Activated B cell treated with CpG ODN at 0.5 μM for 24 hours (primary cell): ENCODE data around the gene TMEM269. TPM values are rescaled to one million over a fixed set of nuclear protein-coding genes. Genes with fewer than 3 reads are reported as not detected.

ENCODE experiments used
- ATAC-seq: fragments of 200-7000 bp; cut with Tn5 transposase; one replicate; pipeline ENCODE4 v1.10.0; 2021; ENCODE audit warnings: low read depth, mild to moderate bottlenecking, moderate library complexity
- CTCF ChIA-PET: fragments of 350-600 bp; sonication (Branson Sonifier 250); formaldehyde crosslinking; loops from one replicate; lab custom pipeline; 2021; ENCODE audit warnings: antibody characterized with exemption; lab: Charles Lee
- POLR2A ChIA-PET: fragments of 350-600 bp; sonication (Branson Sonifier 250); formaldehyde crosslinking; loops from one replicate; lab custom pipeline; 2021; ENCODE audit warnings: antibody characterized with exemption; lab: Charles Lee
- DNase-seq: peaks from one replicate; pipeline ENCODE4 v3.0.0; 2022
- H3K27ac Mint-ChIP-seq: one replicate; pipeline ENCODE4 v1.8.0; 2020; ENCODE audit warnings: mixed read lengths
- H3K27me3 Mint-ChIP-seq: one replicate; pipeline ENCODE4 v1.8.0; 2021; ENCODE audit warnings: mixed read lengths
- H3K36me3 Mint-ChIP-seq: one replicate; pipeline ENCODE4 v1.8.0; 2021; ENCODE audit warnings: low read depth, mixed read lengths
- H3K4me1 Mint-ChIP-seq: one replicate; pipeline ENCODE4 v1.8.0; 2021; ENCODE audit warnings: mixed read lengths
- H3K4me3 Mint-ChIP-seq: one replicate; pipeline ENCODE4 v1.8.0; 2020; ENCODE audit warnings: mild to moderate bottlenecking, mixed read lengths
- H3K9me3 Mint-ChIP-seq: one replicate; pipeline ENCODE4 v1.8.0; 2020; ENCODE audit warnings: mixed read lengths
- CTCF ChIP-seq: fragments of 200-600 bp; IDR thresholded peaks from one replicate; pipeline ENCODE4 v1.8.0; 2022; ENCODE audit warnings: antibody characterized with exemption, mild to moderate bottlenecking
- intact Hi-C: fragments of 100-400 bp; cut with micrococcal nuclease; formaldehyde crosslinking; loops from one replicate; pipeline ENCODE4 v1.15.1; 2024
- total RNA-seq: library from RNA; stranded (reverse); gene quantifications from 2 replicates; pipeline ENCODE4 v1.2.3, GENCODE V29; 2022

The TMEM269 gene
- total RNA-seq, 1 donor from 2014 or later: 0.31 TPM

- no peaks in the 10 kb centered on the region for H3K27me3 Mint-ChIP-seq
- no peak for DNase-seq
- no peaks in the 10 kb centered on the region for H3K9me3 Mint-ChIP-seq
- intact Hi-C loops: loop anchor here (5.0 kb wide), 1 partner anchor 78 kb away; no protein-coding TSS in a partner anchor
- no peak overlapping the region for H3K4me3 Mint-ChIP-seq
- no peak for ATAC-seq
- H3K36me3 Mint-ChIP-seq: peaks cover 19% of the 10 kb centered on the region
- TF ChIP-seq CTCF: no peak
- no peak overlapping the region for H3K27ac Mint-ChIP-seq
- ChIA-PET POLR2A (no interaction called here), CTCF (interaction anchor here (0.6 kb wide), 1 partner anchor 12 kb away, joined by 3 read pairs; no protein-coding TSS in a partner anchor)
- H3K4me1 Mint-ChIP-seq: peaks cover 31% of the 10 kb centered on the region
Observed at GRCh38 chr1:42844592-42845140, 59.9 kb downstream of the TMEM269 start.

GRCh38 chr1:42845193-42845592, 60.4 kb downstream of the TMEM269 start:
- ChIA-PET CTCF (interaction anchor here (1.9 to 2.4 kb wide), 2 partner anchors 68 to 228 kb away, joined by 6 to 17 read pairs; no protein-coding TSS in a partner anchor), POLR2A (interaction anchor here (1.6 kb wide), 1 partner anchor 228 kb away, joined by 4 read pairs; no protein-coding TSS in a partner anchor)
- no peaks in the 10 kb centered on the region for H3K27me3 Mint-ChIP-seq
- H3K4me1 Mint-ChIP-seq: peaks cover 34% of the 10 kb centered on the region
- no peak overlapping the region for H3K4me3 Mint-ChIP-seq
- no peaks in the 10 kb centered on the region for H3K9me3 Mint-ChIP-seq
- no peak for TF ChIP-seq CTCF
- DNase-seq: no peak
- no peak overlapping the region for H3K27ac Mint-ChIP-seq
- ATAC-seq: no peak
- intact Hi-C loops: loop anchor here (5.0 kb wide), 1 partner anchor 77 kb away; no protein-coding TSS in a partner anchor
- H3K36me3 Mint-ChIP-seq: peaks cover 23% of the 10 kb centered on the region

GRCh38 chr1:42845866-42846256, 61.1 kb downstream of the TMEM269 start:
- Mint-ChIP-seq H3K36me3 (peaks cover 29% of the 10 kb centered on the region), H3K9me3 (no peaks in the 10 kb centered on the region), H3K4me1 (peaks cover 37% of the 10 kb centered on the region), H3K27me3 (no peaks in the 10 kb centered on the region), H3K27ac (peak overlapping the region; percentile 83), H3K4me3 (peak overlapping the region; percentile 94)
- ChIA-PET CTCF (interaction anchor here (0.6 to 2.4 kb wide), 7 partner anchors 10 to 917 kb away, joined by 3 to 17 read pairs (median 4); no protein-coding TSS in a partner anchor), POLR2A (interaction anchor here (0.6 to 2.6 kb wide), 19 partner anchors 7 to 804 kb away, joined by 3 to 24 read pairs (median 4); partner anchors contain the start of genes C1orf50, CFAP57, EBNA1BP2 and ELOVL1)
- intact Hi-C loops: loop anchor here (1.0 to 5.0 kb wide), 6 partner anchors 29 to 326 kb away; partner anchors contain the start of genes C1orf50, CFAP57, EBNA1BP2 and ERMAP
- ATAC-seq (peak; percentile 7), DNase-seq (no peak)
- no peak for TF ChIP-seq CTCF

GRCh38 chr1:42846257-42847110, 61.7 kb downstream of the TMEM269 start, which contains the start of gene ZNF691:
Gene ZNF691, plus strand, starts transcription at chr1:42846613. Its CDS starts 3,046 bp downstream, at chr1:42849659.
- H3K27ac Mint-ChIP-seq: peak within 1 kb of the TSS; percentile 83
- intact Hi-C loops: loop anchor here (1.0 to 5.0 kb wide), 6 partner anchors 29 to 326 kb away; partner anchors contain the start of genes C1orf50, CFAP57, EBNA1BP2 and ERMAP
- CTCF ChIA-PET: interaction anchor here (0.6 to 2.4 kb wide), 8 partner anchors 8 to 917 kb away, joined by 3 to 17 read pairs (median 4); no protein-coding TSS in a partner anchor
- H3K4me1 Mint-ChIP-seq: peaks cover 43% of the 10 kb centered on the region
- no peak for TF ChIP-seq CTCF
- no peaks in the 10 kb centered on the region for H3K27me3 Mint-ChIP-seq
- DNase-seq (peak; percentile 63), ATAC-seq (peak; percentile 97)
- peaks cover 35% of the 10 kb centered on the region for H3K36me3 Mint-ChIP-seq
- peak within 1 kb of the TSS; percentile 94 for H3K4me3 Mint-ChIP-seq
- H3K9me3 Mint-ChIP-seq: no peaks in the 10 kb centered on the region
- POLR2A ChIA-PET: interaction anchor here (0.5 to 2.6 kb wide), 20 partner anchors 8 to 803 kb away, joined by 3 to 24 read pairs (median 4); partner anchors contain the start of genes C1orf50, CFAP57, EBNA1BP2 and ELOVL1
